ENCODE results near the gene PAPPA. TPM values are rescaled to one million over a fixed set of nuclear protein-coding genes. Genes with fewer than 3 reads are reported as not detected.

The PAPPA gene
- total RNA-seq, 1 donor from 2014 or later, result 0.72 TPM

DNA sequence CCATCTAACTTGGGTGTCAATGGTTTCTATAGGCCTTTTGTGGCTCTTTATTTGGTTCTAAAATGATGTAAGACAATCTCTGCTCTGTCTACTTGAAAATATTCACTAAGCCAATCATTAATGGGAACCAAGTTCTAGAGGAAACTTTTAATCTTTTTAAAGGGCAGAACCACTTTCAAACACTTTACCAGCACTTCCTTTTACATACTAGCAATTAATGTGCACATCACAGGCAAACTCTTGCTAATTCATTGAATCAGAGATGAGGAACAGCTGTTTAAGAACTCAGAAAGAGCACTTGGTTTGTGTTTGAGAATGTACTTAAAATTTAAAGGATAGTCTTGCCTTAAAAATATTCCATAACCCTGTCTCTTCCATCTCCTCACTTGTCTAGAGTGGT is 83.4 kb downstream of the PAPPA start:
- Mint-ChIP-seq H3K27ac (ENCODE audit: unreplicated experiment) (no peak overlapping the region), H3K36me3 (ENCODE audit: low read depth) (peaks cover 3% of the 10 kb centered on the region), H3K27me3 (ENCODE audit: low read depth) (peaks cover 2% of the 10 kb centered on the region), H3K9me3 (peaks cover 4% of the 10 kb centered on the region), H3K4me3 (no peak overlapping the region), H3K4me1 (no peaks in the 10 kb centered on the region)
- TF ChIP-seq, protein P1, sequence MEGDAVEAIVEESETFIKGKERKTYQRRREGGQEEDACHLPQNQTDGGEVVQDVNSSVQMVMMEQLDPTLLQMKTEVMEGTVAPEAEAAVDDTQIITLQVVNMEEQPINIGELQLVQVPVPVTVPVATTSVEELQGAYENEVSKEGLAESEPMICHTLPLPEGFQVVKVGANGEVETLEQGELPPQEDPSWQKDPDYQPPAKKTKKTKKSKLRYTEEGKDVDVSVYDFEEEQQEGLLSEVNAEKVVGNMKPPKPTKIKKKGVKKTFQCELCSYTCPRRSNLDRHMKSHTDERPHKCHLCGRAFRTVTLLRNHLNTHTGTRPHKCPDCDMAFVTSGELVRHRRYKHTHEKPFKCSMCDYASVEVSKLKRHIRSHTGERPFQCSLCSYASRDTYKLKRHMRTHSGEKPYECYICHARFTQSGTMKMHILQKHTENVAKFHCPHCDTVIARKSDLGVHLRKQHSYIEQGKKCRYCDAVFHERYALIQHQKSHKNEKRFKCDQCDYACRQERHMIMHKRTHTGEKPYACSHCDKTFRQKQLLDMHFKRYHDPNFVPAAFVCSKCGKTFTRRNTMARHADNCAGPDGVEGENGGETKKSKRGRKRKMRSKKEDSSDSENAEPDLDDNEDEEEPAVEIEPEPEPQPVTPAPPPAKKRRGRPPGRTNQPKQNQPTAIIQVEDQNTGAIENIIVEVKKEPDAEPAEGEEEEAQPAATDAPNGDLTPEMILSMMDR (conservative IDR thresholded peaks at IDR 0.05), result no peak
- DNase-seq (ENCODE audit: low read depth, low spot score), result no peak

DNA sequence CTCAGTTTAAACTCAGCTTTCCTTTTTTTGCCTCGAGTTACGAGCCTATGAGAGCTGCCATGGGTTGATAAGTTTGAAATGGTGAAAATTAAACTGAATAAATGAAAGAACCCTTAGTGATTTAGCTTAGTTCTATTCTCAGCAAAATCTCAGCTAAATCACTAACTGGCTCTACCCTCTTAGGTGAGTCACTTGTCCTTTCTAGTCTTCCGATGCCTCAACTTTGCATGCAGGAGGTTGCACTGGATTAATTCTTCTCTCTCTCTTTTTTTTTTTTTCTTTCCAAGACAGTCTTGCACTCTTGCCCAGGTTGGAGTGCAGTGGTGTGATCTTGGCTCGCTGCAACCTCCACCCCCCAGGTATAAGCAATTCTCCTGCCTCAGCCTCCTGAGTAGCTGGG is 83.9 kb downstream of the PAPPA start:
- H3K4me1 Mint-ChIP-seq, result no peaks in the 10 kb centered on the region
- no peak for DNase-seq (ENCODE audit: low read depth, low spot score)
- peaks cover 3% of the 10 kb centered on the region for H3K36me3 Mint-ChIP-seq (ENCODE audit: low read depth)
- no peak overlapping the region for H3K4me3 Mint-ChIP-seq
- H3K27me3 Mint-ChIP-seq (ENCODE audit: low read depth), result peaks cover 2% of the 10 kb centered on the region
- TF ChIP-seq, protein P1 (conservative IDR thresholded peaks at IDR 0.05), result no peak
- H3K9me3 Mint-ChIP-seq, result peaks cover 4% of the 10 kb centered on the region
- H3K27ac Mint-ChIP-seq (ENCODE audit: unreplicated experiment), result no peak overlapping the region

DNA sequence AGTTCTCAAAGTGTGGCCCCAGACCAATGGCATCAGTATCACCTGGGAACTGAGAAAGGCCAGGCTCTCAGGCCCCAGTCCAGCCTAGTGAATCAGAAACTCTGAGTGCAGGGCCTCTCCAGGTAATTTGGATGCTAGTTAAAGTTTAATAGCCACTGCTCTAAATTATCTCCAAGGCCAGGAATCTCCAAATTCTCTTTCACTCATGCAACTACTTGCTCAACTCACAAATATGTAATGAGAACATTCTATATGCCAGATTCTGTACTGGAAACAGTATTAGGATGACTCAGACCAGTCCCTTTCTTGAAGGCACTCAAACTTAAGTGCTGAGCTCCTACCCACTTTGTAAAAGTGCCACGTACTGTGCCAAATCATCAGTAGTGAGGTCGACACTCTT is 84.6 kb downstream of the PAPPA start:
- Mint-ChIP-seq H3K9me3 (peaks cover 4% of the 10 kb centered on the region), H3K27ac (ENCODE audit: unreplicated experiment) (no peak overlapping the region), H3K4me3 (no peak overlapping the region), H3K4me1 (no peaks in the 10 kb centered on the region), H3K36me3 (ENCODE audit: low read depth) (peaks cover 3% of the 10 kb centered on the region), H3K27me3 (ENCODE audit: low read depth) (peaks cover under 1% of the 10 kb centered on the region)
- TF ChIP-seq, protein P1 (conservative IDR thresholded peaks at IDR 0.05), result no peak
- DNase-seq (ENCODE audit: low read depth, low spot score), result no peak

DNA sequence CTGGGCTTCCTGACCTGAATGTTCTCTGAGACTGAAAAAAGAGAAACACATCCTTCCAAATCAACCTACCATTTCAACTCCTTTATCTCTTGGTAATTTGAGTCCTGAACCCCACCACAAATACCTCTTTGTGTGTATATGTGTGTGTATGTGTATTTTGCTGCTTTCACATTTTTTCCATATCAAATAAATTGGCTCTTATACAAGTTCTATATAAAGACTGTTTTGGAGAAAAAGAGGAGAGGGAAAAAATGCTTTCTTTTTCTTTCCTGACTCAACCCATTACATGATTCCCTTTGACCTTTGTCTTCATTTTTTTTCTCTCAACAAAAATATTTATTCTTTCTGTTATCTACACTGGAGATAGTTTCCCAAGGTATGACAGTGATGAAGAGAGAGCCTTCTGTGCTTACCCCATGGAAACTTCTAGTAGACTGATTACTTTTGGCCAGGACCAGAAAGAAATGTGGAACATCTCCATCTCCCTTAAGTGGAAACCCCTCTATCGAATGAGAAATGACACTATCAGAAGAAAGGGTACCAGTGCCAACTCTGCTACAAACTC is 85.3 kb downstream of the PAPPA start:
- Mint-ChIP-seq H3K4me1 (no peaks in the 10 kb centered on the region), H3K27ac (ENCODE audit: unreplicated experiment) (no peak overlapping the region), H3K27me3 (ENCODE audit: low read depth) (no peaks in the 10 kb centered on the region), H3K9me3 (peaks cover 4% of the 10 kb centered on the region), H3K4me3 (no peak overlapping the region), H3K36me3 (ENCODE audit: low read depth) (peaks cover 3% of the 10 kb centered on the region)
- TF ChIP-seq, protein P1 (conservative IDR thresholded peaks at IDR 0.05), result no peak
- no peak for DNase-seq (ENCODE audit: low read depth, low spot score)

DNA sequence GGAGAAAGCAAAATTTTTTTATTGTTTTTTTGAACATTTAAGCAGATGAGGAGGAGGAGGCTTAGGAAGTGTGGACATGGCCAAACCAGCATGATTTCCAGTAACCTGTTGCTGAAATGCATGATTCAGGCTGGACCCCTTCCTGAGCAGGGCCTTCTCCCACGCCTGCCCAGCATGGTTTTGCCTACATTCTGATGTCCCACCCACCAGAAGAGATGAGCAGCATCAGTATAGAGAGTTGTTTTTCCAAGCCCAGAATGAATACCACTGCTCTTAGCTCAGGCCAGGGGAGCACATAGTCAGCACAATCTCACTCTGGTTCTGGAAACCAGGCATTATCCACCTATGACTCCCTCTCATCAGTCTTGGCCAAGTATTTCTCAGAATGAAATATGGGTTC is 90.1 kb downstream of the PAPPA start:
- DNase-seq (ENCODE audit: low read depth, low spot score), result no peak
- H3K4me3 Mint-ChIP-seq, result no peak overlapping the region
- TF ChIP-seq, protein P1 (conservative IDR thresholded peaks at IDR 0.05), result no peak
- H3K9me3 Mint-ChIP-seq, result no peaks in the 10 kb centered on the region
- no peak overlapping the region for H3K27ac Mint-ChIP-seq (ENCODE audit: unreplicated experiment)
- H3K4me1 Mint-ChIP-seq, result no peaks in the 10 kb centered on the region
- H3K27me3 Mint-ChIP-seq (ENCODE audit: low read depth), result no peaks in the 10 kb centered on the region
- H3K36me3 Mint-ChIP-seq (ENCODE audit: low read depth), result no peaks in the 10 kb centered on the region

Data from neural crest cell (in vitro differentiated cells).